Uterus (tissue), 2 donors: ENCODE results near the gene DUSP19.

Experiments used
- POLR2A ChIP-seq, 2 donors: fragments of 450-650 bp; IDR thresholded peaks; one replicate each; pipeline ENCODE4 v1.6.1; 2016; ENCODE audit warnings: antibody characterized with exemption in 2 of 2, mild to moderate bottlenecking in 1 of 2, moderate library complexity in 1 of 2
- TF ChIP-seq, protein P1 (sequence below), 4 experiments: fragments of 200-600 bp in 2 of 4; fragments of 450-650 bp in 2 of 4; sonication (generic) in 2 of 4; IDR thresholded peaks; one replicate each; pipeline ENCODE4 v1.5.1; 2016 to 2019; ENCODE audit warnings: antibody characterized with exemption in 4 of 4, mild to moderate bottlenecking in 2 of 4, moderate library complexity in 1 of 4

GRCh38 chr2:183029219-183029618, 49.3 kb upstream of the DUSP19 start:
- TF ChIP-seq, protein P1, sequence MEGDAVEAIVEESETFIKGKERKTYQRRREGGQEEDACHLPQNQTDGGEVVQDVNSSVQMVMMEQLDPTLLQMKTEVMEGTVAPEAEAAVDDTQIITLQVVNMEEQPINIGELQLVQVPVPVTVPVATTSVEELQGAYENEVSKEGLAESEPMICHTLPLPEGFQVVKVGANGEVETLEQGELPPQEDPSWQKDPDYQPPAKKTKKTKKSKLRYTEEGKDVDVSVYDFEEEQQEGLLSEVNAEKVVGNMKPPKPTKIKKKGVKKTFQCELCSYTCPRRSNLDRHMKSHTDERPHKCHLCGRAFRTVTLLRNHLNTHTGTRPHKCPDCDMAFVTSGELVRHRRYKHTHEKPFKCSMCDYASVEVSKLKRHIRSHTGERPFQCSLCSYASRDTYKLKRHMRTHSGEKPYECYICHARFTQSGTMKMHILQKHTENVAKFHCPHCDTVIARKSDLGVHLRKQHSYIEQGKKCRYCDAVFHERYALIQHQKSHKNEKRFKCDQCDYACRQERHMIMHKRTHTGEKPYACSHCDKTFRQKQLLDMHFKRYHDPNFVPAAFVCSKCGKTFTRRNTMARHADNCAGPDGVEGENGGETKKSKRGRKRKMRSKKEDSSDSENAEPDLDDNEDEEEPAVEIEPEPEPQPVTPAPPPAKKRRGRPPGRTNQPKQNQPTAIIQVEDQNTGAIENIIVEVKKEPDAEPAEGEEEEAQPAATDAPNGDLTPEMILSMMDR (IDR thresholded peaks at IDR 0.05): no peak
- TF ChIP-seq POLR2A (IDR thresholded peaks at IDR 0.05): no peak
